Cardiac fibroblast (primary cell): ENCODE measurements around the gene APOF.

ENCODE experiments used
- DNase-seq, 2 donors: peaks; one replicate each; pipeline versions ENCODE4 v3.0.0 to v3.0.0-alpha.2; 2010; ENCODE audit warnings: low read depth in 2 of 2
- H3K4me3 ChIP-seq, 2 donors: replicated peaks in 1 of 2; 1 replicate in 1 of 2; 2 replicates in 1 of 2; pipeline ENCODE4 v1.5.1; 2011; ENCODE audit warnings: low read depth in 2 of 2, low read length in 2 of 2, mild to moderate bottlenecking in 2 of 2, moderate library complexity in 1 of 2
- TF ChIP-seq, protein P1 (sequence below): IDR thresholded peaks from one replicate; pipeline ENCODE4 v1.5.1; 2011; ENCODE audit warnings: low read depth, mild to moderate bottlenecking, low read length, inconsistent platforms

The APOF gene

DNA sequence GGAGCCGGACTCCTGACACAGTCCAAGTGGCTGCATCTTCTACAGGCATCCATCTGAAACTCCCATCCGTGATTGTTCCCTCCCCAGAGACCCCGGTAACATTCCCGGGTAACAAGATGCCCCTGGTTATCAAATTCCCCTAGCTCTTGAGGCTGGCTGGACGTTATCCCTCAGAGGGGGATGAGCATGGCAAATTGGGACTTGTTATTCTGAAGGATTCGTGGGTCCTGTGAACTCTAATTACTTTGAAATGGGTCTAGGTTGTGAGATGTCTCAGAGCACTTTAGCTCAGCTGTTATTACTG lies 28.2 kb downstream of the APOF start:
- TF ChIP-seq, protein P1, sequence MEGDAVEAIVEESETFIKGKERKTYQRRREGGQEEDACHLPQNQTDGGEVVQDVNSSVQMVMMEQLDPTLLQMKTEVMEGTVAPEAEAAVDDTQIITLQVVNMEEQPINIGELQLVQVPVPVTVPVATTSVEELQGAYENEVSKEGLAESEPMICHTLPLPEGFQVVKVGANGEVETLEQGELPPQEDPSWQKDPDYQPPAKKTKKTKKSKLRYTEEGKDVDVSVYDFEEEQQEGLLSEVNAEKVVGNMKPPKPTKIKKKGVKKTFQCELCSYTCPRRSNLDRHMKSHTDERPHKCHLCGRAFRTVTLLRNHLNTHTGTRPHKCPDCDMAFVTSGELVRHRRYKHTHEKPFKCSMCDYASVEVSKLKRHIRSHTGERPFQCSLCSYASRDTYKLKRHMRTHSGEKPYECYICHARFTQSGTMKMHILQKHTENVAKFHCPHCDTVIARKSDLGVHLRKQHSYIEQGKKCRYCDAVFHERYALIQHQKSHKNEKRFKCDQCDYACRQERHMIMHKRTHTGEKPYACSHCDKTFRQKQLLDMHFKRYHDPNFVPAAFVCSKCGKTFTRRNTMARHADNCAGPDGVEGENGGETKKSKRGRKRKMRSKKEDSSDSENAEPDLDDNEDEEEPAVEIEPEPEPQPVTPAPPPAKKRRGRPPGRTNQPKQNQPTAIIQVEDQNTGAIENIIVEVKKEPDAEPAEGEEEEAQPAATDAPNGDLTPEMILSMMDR: no peak
- H3K4me3 ChIP-seq: peak overlapping the region; percentile 54 to 63
- no peak for DNase-seq

GRCh38 chr12:56333679-56334489 lies 28.8 kb downstream of the APOF start, which contains the start of gene PAN2:
TSS of gene PAN2 (minus strand) at chr12:56334000. CDS start at chr12:56333094, 906 bp downstream.
- TF ChIP-seq, protein P1: peak; percentile 73
- H3K4me3 ChIP-seq: peak within 1 kb of the TSS; percentile 54 to 63

GRCh38 chr12:56333197-56333678 lies 29.4 kb downstream of the APOF start:
- peak overlapping the region; percentile 54 to 63 for H3K4me3 ChIP-seq
- DNase-seq: no peak
- TF ChIP-seq, protein P1: no peak

More at GRCh38 chr12:56333679-56334489, 28.8 kb downstream of the APOF start, which contains the start of gene PAN2:
- DNase-seq: peak; percentile 99

GRCh38 chr12:56332512-56333196 lies 30.0 kb downstream of the APOF start:
- no peak for DNase-seq
- H3K4me3 ChIP-seq: peak overlapping the region; percentile 54 to 63
- TF ChIP-seq, protein P1: no peak

DNA sequence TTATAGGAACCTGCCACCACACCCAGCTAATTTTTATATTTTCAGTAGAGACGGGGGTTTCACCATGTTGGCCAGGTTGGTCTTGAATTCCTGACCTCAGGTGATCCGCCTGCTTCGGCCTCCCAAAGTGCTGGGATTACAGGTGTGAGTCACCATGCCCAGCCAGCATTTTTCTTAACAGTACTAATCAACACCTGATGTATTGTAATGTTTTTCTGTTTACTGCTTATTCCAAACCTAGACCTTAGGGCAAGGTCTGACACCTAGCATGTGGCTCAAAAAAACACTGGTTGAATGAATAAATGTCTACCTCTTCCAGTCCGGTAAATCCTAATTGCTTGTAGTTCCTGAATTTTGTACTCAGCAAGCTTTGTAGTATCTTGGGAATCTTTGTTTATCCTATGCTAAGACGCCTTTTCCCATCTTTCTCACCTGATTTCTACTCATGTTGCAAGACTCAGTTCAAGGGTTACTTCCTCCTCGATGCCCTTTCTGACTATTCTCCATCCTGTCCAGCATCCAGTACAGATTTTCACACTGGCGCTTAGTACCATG lies 31.6 kb downstream of the APOF start:
- TF ChIP-seq, protein P1: no peak
- DNase-seq: no peak

DNA sequence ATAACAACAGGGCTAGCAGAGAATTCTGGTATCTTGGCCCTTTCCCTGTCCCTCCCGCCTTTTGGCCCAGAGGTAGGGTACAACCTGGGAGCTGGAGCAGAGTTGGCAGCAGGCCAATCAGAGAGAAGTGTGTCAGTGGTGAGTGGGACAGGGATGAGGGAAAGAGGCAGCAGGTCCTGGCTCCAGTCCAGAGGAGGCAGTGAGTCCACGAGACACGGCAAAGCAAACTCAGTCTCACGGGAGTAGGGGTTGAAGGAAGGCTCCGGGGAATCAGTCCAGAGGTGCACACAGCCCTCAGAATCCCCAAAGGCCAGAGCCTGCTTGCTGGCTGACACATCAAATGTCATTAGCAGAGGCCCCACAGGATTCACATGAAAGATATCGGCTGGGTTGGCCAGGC lies 36.1 kb downstream of the APOF start:
- TF ChIP-seq, protein P1: no peak
- no peak overlapping the region for H3K4me3 ChIP-seq
- DNase-seq: peak in 1 of 2 donors; percentile 20

More for the DNA sequence above, 31.6 kb downstream of the APOF start:
- H3K4me3 ChIP-seq: no peak overlapping the region
